Measurements from ENCODE around the gene TNK2. TPM values are rescaled to one million over a fixed set of nuclear protein-coding genes. Genes with fewer than 3 reads are reported as not detected.
"Not testable (repeated sequence)": the region's sequence is repeated elsewhere in the genome, so short reads cannot be mapped to it uniquely, and the experiment has no call there.

Gene TNK2
- total RNA-seq = 10 to 100 TPM; 55.1 to 78.1 TPM

DNA sequence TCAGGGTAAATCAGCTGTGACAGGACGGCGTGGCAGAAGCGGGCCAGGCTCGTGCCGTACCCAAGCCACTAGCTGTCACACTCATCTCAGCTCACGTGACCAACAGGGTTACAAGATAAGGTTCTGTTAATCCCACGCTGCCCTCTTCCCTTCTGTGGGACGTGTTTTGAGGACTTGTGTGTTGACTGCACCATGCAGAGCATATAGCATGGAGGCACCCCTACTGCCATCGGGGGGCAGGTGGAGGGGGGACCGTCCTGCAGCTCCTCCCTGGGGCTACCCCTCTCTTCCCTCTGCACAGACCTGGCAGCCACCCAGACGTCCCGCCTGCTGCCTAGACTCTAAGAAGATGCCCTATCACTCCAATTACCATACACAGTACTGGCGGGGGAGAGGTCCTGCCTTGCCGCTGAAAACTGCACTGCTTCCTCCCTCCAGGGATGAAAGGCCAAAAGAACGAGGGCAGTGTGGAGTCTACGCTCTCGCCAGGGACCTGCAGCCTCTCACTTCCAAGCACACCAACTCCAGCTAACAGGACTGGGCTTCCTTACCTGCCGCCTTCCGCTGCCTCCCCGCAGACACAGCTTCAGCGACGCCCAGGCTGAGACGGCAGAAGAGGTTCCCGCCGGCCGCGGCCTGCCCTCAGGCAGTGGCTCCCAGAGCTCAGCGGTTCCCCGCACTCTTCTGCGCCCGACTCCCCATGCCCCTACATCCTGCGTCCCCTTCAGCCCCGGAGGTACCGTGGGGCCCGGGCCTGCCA is at the start of gene TNK2:
Gene TNK2, minus strand, starts transcription at position 618 of the 760 bp plus-strand sequence. CDS start 19,963 bp downstream, outside the sequence.
- DNase-seq (ENCODE audit: low spot score in 2 of 2) = peak; percentile 54 to 72
- peak; percentile 25 to 48 for ATAC-seq
- Mint-ChIP-seq H3K9me3 (no peaks in the 10 kb centered on the region), H3K27ac (peak within 1 kb of the TSS; percentile 91 to 95), H3K36me3 (peaks cover 0 to 9% of the 10 kb centered on the region in 2 donors)

DNA sequence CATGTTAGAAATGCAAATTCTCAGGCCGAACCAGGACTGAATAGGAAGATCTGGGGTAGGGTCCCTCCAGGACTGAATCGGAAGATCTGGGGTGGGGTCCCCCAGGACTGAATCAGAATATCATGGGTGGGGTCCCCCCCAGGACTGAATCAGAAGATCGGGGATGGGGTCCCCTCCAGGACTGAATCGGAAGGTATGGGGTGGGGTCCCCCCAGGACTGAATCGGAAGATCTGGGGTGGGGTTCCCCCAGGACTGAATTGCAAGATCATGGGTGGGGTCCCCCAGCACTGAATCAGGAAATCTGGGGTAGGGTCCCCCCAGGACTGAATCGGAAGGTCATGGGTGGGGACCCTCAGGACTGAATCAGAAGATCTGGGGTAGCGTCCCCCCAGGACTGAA is 48.2 kb upstream of the TNK2 start:
- no peak for ATAC-seq
- Mint-ChIP-seq H3K36me3 (peaks cover 14 to 30% of the 10 kb centered on the region in 2 donors), H3K27ac (peak overlapping the region; percentile 79 to 84)

DNA sequence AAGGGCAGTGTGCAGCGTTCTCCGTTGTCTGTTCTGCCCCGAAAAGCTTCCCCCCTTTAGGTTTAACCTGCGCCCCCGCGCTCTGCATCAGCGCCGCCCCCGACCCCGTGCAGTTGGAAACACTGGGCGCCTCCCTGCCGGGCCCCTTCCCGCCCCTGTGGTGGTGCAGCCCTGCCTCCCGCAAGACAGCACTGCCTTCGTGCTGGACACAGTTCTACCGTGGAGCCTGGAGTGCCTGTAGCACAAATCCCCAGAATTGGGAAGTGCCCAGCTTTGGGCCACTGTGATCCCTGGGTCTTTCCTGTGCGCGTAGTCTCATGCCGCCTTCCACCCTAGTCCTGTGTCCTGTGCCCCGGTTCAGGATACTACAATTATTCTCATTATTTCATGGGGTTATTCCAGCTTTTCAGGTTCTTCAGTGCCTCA is 47.1 kb upstream of the TNK2 start:
- DNase-seq (ENCODE audit: low spot score in 2 of 2) = peak in 1 of 2 donors; percentile 65
- peak overlapping the region; percentile 73 to 84 for H3K27ac Mint-ChIP-seq
- H3K36me3 Mint-ChIP-seq = peaks cover 4 to 19% of the 10 kb centered on the region in 2 donors
- not testable (repeated sequence) for H3K9me3 Mint-ChIP-seq
- peak in 1 of 2 donors; percentile 66 for ATAC-seq

More for the DNA sequence above, 48.2 kb upstream of the TNK2 start:
- no peak for DNase-seq (ENCODE audit: low spot score in 2 of 2)
- peaks cover 5 to 9% of the 10 kb centered on the region in 2 donors for H3K9me3 Mint-ChIP-seq

DNA sequence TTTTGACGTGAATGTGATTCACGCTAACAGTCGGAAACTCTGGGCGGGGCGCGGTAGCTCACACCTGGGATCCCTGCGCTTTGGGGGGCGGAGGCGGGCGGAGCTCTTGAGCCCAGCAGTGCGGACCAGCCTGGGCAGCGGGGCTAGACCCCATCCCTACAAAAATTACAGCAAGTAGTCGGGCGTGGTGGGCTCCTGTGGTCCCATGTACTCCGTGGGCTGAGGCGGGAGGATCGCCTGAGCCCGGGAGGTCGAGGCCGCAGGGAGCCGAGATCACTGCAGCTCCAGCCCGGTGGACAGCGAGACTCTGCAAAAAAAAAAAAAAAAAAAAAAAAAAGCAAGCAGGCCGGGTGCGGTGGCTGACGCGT is 46.4 kb upstream of the TNK2 start:
- not testable (repeated sequence) for H3K9me3 Mint-ChIP-seq
- ATAC-seq (peak; percentile 58 to 63), DNase-seq (ENCODE audit: low spot score in 2 of 2) (peak in 1 of 2 donors; percentile 32)
- H3K27ac Mint-ChIP-seq = peak overlapping the region; percentile 92 to 93
- peaks cover 4 to 19% of the 10 kb centered on the region in 2 donors for H3K36me3 Mint-ChIP-seq

DNA sequence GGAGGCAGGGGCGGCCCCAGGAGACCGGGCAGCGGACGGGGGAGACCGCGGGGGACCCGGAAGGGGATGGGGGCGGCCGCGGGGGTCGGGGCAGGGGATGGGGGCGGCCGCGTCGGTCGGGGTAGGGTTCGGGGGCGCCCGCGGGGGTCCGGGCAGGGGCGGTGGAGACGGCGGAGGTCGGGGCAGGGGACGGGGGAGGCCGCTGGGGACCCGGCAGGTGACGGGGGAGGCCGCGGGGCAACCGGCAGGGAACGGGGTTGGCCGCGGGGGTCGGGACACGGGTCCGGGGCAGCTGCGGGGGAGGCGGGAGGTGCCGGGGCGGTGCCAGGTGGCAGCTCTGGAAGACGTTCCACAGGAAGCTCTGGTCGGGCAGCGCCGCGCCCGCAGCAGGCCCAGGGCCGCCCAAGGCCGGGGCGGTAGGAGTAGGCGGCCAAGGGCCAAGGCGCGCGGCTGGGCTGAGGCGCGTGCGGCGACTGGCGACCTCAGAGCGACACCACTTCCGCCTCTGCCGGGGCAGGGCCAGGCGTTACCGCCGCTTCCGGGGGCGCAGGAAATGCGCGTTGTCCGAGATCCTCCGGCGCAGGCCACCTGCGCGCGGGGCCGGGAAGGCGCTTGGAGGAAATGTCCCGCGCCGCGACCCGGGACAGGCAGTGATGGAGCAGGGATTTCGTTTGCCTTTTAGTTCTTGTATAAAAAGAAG is 45.9 kb upstream of the TNK2 start:
- peak overlapping the region; percentile 92 to 93 for H3K27ac Mint-ChIP-seq
- peaks cover 4 to 17% of the 10 kb centered on the region in 2 donors for H3K36me3 Mint-ChIP-seq
- ATAC-seq = peak; percentile 87 to 94

DNA sequence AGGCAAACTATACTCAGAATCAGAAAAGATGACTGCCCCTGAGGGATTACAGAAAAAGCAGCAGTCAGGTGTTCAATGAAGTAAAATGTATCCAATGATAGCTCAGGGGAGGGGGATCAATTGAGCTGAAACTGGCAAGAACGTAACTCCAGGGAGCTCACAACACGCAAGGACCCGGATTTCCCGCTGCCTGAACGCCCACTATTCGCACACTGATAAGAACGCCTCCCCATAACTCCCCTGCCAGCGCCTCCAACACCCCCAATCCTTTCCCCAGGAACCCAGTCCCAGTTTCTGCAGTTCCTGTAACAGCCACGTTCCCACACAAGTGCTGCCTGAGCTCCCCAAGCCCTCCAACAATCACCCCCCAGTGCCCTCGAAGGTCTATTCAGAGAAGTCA is 44.2 kb upstream of the TNK2 start:
- peaks cover 4 to 10% of the 10 kb centered on the region in 2 donors for H3K36me3 Mint-ChIP-seq
- not testable (repeated sequence) for H3K9me3 Mint-ChIP-seq

More for the DNA sequence above, 45.9 kb upstream of the TNK2 start:
- peak; percentile 56 to 92 for DNase-seq (ENCODE audit: low spot score in 2 of 2)
- H3K9me3 Mint-ChIP-seq = not testable (repeated sequence)

DNA sequence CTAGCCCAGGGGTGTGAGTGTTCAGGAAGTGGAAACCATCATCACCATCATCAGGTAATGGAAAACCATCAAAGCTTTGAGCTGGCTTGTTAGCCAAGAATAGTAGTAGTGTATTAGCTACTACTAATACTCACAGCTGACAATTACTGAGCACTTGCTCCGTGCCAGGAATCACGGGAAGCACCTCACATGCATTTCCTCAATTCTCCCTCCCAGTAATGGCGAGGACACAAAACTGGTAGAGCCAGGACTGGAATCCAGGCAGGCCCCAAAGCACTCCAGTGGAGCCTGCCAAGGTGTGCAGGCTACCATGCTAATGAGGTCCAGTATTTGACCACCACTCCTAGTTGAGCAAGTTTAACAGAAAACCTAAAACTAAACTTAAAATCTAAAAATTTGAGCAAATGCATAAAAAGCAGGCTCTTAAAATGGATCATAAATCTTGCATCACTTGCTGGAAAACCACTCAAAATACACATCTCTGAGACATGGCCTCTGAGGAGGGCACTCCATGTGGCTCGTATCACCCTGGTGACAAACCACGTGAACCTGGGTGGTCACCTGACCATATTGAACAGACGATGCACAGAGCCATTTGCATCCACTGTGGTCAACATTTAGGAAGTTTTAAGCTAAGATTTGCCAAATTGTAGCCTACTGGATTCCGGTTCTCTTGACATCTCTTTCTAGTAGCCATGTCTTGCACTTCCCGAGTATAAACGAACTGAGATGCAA is 43.3 kb upstream of the TNK2 start:
- Mint-ChIP-seq H3K36me3 (peaks cover 4 to 10% of the 10 kb centered on the region in 2 donors), H3K27ac (peak overlapping the region in 1 of 2 donors; percentile 63)
- not testable (repeated sequence) for ATAC-seq

More for the DNA sequence above, 44.2 kb upstream of the TNK2 start:
- not testable (repeated sequence) for DNase-seq (ENCODE audit: low spot score in 2 of 2); ATAC-seq; H3K27ac Mint-ChIP-seq

DNA sequence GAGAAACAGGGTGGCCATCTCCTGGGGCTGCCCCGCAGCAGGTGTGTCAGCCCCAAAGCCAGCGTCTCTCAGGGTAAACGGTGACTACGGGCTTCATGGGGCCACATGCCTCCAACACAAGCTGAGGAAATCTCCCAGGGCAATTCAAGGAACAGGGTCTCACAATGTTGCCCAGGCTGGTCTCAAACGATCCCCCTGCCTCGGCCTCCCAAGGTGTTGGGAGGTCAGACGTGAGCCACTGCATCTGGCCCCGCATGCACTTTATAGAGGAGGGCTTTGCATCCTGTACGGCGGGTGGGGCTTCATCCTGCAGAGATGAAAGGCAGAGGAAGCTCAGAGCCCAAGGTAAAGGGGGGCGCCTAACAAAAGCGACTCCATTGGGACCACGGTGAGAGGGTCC is 42.4 kb upstream of the TNK2 start:
- not testable (repeated sequence) for ATAC-seq, H3K36me3 Mint-ChIP-seq, H3K27ac Mint-ChIP-seq

More for the DNA sequence above, 43.3 kb upstream of the TNK2 start:
- not testable (repeated sequence) for H3K9me3 Mint-ChIP-seq; DNase-seq (ENCODE audit: low spot score in 2 of 2)

DNA sequence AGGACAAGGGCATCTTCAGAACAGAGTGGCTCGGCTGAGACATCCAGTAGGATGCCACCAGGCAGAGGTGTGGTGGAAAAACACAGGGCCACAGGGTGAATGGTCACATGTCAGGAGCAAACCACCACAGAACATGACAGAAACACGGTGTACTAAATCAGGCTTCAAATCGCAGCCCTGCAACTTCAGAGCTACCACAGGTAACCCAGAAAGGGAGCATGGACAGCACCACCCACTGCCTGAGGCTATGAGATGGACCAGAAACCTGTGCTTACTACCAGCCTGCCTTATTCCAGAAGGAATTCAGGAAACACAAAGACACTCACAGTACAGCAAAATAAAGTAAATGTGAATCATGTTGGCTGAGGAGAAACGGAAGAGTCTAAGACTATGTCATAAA is 41.8 kb upstream of the TNK2 start:
- H3K27ac Mint-ChIP-seq; H3K9me3 Mint-ChIP-seq; ATAC-seq; DNase-seq (ENCODE audit: low spot score in 2 of 2): not testable (repeated sequence)
- H3K36me3 Mint-ChIP-seq = peaks cover 4 to 11% of the 10 kb centered on the region in 2 donors

More for the DNA sequence above, 42.4 kb upstream of the TNK2 start:
- DNase-seq (ENCODE audit: low spot score in 2 of 2); H3K9me3 Mint-ChIP-seq: not testable (repeated sequence)

DNA sequence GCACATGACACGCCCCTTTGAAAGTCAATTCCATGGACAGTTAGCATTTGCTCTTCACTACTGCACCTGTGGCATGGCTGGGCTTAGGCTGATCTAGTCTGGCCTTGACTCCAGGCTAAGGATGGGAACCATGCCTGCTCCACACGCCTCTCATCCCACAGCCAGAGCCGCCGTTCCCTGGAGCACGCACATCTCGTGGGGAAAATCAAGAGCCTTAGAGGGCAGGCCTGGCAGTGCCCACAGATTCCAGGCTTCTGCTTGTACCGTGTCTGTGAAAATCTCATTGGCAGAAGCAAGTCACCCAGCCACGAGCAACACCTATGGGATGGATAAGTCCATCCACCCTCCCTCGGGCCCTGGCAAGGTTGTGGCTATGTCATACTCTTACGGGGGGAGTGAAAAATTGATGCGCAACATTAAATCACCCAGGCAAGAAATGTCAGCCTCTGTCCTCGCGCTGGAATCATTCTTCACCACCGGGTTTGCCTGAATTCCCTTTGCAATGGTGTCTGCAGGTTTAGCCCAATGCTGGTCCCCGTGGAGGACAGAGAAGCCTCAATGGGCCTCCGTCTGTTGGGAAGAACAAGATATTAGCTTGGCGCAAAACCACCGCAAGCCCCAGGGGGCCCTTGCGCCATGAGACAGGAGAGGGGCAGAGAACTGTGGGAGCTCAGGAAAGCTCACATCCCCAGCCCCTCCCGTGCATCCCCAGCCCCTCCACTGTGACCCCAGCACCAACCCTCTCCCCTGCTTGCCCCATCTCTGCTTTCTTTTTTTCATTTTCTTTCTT is 38.8 kb upstream of the TNK2 start:
- peaks cover 18 to 32% of the 10 kb centered on the region in 2 donors for H3K36me3 Mint-ChIP-seq
- ATAC-seq; H3K27ac Mint-ChIP-seq; H3K9me3 Mint-ChIP-seq; DNase-seq (ENCODE audit: low spot score in 2 of 2): not testable (repeated sequence)

DNA sequence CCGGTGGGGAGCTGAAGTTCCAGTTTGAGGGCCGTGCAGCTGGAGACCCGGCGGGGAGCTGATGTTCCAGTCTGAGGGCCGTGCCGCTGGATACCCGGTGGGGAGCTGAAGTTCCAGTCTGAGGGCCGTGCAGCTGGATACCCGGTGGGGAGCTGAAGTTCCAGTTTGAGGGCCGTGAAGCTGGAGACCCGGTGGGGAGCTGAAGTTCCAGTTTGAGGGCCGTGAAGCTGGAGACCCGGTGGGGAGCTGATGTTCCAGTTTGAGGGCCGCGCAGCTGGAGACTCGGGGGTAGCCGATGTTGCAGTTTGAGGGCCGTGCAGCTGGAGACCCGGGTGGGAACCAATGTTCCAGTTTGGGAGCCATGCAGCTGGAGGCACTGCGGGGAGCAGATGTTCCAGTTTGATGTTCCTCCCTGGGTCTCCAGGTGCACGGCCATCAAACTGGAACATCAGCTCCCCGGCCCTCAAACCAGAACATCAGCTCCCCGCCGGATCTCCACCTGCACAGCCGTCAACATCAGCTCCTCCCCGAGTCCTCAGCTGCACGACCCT is 33.0 kb upstream of the TNK2 start:
- H3K27ac Mint-ChIP-seq; ATAC-seq; DNase-seq (ENCODE audit: low spot score in 2 of 2); H3K9me3 Mint-ChIP-seq: not testable (repeated sequence)
- peaks cover 19 to 28% of the 10 kb centered on the region in 2 donors for H3K36me3 Mint-ChIP-seq

DNA sequence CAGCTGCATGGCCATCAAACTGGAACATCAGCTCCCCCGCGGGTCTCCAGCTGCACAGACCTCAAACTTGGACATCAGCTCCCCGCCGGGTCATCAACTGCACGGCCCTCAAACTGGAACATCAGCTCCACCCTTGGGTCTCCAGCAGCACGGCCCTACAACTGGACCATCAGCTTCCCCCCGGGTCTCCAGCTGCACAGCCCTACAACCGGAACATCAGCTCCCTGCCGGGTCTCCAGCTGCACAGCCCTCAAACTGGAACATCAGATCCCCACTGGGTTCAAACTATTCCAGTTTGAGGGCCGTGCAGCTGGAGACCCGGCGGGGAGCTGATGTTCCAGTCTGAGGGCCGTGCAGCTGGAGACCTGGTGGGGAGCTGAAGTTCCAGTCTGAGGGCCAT is 32.5 kb upstream of the TNK2 start:
- H3K36me3 Mint-ChIP-seq = peaks cover 19 to 28% of the 10 kb centered on the region in 2 donors
- not testable (repeated sequence) for H3K27ac Mint-ChIP-seq; DNase-seq (ENCODE audit: low spot score in 2 of 2); H3K9me3 Mint-ChIP-seq; ATAC-seq

DNA sequence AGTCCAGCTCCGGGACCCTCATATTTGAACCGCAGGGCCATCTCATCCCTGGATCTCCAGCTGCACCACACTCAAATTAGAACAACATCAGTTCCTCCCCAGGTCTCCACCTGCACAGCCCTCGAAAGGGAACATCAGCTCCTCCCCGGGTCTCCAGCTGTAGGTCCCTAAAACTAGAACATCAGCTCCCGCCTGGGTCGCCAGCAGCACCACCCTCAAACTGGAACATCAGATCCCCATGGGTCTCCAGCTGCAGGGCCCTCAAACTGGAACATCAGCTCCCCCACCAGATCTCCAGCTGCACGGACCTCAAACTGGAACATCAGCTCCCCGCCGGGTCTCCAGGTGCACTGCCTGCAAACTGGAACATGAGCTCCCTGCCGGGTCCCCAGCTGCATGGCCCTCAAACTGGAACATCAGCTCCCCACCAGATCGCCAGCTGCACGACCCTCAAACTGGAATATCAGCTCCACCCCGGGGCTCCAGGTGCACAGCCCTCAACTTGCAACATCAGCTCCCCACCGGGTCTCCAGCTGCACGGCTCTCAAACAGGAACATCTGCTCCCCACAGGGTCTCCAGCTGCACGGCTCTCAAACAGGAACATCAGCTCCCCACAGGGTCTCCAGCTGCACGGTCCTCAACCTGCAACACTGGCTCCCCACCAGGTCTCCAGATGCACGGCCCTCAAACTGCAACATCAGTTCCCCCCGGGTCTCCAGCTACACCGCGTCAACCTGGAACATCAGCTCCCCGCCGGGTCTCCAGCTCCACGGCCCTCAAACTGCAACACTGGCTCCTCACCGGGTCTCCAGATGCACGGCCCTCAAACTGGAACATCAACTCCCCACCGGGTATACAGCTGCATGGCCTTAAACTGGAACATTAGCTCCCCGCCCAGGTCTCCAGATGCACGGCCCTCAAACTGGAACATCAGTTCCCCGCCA is 31.4 kb upstream of the TNK2 start:
- H3K36me3 Mint-ChIP-seq = peaks cover 18 to 19% of the 10 kb centered on the region in 2 donors
- DNase-seq (ENCODE audit: low spot score in 2 of 2); ATAC-seq; H3K27ac Mint-ChIP-seq; H3K9me3 Mint-ChIP-seq: not testable (repeated sequence)

DNA sequence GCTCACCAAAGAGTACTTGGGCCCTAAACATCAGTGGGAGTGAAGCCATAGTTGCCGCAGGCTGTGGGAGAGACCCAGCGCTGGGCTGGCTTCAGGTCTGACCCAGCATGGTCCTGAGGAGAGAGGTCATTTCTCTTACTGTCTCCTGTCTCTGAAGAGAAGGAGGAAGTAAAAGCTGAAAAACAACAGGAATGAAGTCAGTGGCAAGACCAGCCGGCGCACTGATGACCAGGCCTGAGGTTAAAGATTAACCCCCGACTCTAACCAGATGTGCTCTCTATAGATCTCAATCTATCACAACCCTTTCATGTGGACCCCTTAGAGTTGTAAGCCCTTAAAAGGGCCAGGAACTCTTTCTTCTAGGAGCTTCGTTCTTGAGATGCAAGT is 24.7 kb upstream of the TNK2 start:
- not testable (repeated sequence) for ATAC-seq; H3K36me3 Mint-ChIP-seq; H3K27ac Mint-ChIP-seq; H3K9me3 Mint-ChIP-seq; DNase-seq (ENCODE audit: low spot score in 2 of 2)
